DMS114 treated with DMSO at 0.1 percent for 48 hours (cell line): ENCODE data around the gene CYP26A1.

Source experiments
- DNase-seq: peaks from one replicate; lab custom pipeline; 2025; ENCODE audit not compliant: unreplicated experiment; lab: John Stamatoyannopoulos, UW

The CYP26A1 gene

DNA sequence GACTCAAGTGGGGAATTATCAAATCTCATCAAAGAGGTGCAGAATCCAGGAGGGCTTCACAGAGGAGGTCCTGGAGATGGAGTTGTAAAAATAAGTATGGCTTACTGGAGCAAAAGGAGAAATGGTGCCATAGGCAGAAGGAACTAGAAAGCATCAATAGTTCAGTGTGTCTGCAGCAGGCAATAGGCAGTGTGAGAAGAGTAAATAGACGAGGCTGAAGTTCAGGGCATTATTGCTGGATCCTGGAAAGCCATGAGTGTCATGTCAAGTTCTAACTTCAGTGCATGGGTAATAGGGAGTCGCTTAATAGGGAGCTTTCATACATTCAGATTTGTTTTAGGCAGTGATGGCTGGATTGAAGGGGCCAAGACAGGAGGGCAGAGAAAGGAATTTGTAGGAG lies 39.3 kb downstream of the CYP26A1 start:
- DNase-seq = no peak

DNA sequence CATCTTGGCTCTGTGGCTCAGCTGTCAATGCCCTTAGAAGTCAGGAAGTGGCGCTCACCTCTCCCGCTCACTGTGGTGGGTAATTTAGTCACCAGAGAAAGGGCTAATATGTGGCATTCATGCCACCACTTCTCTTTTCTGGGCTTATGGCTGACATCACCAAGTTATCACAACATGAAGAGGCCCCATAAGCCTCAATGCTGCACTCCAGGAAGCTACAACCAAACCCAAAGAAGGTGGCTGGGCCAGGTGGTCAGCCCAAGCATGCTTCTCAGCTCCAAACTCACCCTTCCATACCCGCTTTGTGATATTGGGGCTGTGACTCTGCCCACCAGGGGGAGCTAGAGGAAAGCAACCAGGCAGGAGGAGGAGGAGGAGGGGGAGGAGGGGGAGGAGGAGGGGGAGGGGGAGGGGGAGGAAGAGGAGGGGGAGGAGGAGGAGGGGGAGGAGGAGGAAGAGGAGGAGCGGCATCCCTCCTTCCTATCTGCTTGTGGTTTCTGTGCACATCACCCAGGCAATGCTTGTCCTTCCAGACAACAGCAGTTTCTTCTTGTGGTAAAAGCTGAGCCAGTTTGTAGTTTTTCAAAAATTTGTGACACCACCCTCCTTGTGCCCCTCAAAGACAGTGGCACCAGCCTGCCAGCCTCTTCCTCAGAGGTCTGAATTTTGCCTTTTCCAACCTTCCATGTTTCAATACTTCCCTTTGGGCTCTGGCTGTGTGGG lies 42.1 kb downstream of the CYP26A1 start:
- peak; percentile 8 for DNase-seq

DNA sequence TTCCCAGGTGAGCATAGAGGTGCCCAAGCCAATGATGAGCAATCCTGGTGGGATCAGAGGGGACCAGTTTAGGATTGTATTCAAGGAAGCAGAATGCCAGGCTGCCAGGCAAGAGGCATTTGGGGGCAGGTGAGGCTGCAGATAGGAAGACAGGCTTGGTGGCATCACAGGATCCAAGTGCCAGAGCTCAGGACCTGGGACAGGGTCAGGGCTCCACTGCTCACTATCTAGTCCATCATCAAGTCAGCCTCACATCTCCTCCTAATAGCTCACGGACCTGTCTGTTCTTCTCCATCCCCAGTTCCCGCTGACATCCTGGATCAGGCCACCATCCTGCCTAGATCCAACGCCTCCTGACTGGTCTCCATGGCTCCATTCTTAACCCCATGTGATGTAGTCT lies 47.6 kb downstream of the CYP26A1 start:
- DNase-seq = no peak

DNA sequence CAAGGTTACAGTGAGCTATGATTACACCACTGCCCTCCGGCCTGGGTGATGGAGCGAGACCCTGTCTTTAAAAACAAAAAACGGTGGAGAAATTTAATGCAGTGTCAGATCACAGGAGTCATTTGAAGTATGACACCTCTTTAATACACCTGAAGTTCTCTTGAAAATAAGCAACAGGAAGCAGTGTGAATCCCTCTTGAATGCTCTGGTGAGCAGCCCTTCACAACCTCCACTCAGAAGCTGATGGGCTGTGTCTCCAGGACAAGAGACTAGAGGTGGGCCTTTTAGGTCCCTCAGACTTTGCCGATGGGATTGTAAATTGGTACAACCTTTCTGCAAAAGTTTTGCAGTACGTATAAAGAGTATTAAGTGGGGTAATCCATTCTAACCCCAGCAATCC lies 50.1 kb downstream of the CYP26A1 start:
- no peak for DNase-seq

DNA sequence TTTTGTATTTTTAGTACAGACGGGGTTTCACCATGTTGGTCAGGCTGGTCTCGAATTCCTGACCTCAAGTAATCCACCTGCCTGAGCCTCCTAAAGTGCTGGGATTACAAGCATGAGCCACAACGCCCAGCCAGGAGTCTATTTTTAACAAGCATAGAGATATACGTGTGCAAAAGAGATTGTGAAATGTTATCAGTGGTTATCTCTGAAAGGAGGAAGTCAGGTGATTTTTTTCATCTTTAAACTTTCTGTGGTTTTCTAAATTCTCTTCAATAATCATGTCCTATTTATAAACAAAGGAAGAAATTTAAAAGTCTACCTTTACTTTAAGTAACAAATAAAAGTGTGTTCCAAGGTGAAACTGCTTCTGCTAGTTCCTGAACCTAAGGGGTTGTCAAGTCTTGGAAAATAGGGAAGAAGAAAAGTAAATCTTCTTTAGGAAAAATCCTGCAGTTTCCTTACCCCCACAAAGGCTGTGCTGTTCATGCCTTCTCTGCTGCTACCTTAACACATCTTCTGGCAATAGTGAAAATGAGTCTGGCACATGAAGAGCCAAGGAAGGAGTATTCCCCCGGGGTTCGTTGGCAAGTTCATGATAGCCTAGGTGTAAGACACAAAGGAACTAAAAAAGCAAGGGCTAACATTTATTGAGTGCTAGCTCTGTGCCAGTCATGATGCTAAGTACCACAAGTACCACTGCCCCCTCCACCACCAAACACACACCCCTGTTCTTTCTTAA lies 51.1 kb downstream of the CYP26A1 start:
- DNase-seq = no peak

DNA sequence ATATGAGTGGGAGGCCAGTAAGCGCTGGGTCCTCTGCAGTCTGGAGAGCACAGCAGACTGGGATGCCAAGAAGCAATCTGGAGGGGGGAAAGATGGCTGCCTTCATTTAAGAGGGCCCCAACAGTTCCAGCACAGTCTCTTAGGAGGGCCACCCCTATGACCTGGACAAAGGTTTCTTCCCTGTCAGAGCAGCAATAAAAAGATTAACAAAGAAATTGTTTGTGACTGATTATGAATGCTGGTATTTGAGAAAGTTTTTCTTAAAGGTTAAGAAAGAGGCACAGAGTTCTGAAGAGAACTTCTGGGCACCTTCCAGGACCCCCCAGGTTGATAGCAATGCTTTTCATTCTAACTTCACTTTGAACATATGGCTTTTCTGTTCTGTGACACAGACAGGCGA lies 52.3 kb downstream of the CYP26A1 start:
- no peak for DNase-seq

DNA sequence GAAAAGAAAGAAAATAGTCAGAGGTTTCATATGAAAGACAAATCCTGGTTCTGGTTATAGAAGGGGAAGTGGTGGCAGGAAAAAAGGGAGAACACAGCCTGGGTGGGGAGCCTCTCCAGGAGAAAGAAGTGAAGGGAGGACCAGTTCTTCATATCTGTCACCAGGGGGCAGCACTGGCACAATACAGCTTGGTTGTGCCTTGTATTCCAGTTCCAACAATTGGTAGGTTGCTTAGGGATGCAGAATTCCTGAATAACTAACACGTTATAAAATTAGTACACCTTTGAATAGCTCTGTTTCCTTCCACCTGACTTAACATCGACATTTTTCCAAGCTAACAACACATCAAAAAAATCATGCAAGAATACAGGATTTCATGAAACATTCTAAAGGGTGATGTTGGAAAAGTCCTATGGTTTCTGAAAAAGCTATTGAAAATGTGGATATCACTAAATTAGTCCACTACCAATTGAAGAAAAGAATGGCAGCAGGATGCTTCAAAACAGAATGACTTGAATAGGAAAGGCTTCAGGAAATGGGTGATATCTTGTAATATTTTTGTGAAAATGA lies 52.9 kb downstream of the CYP26A1 start:
- no peak for DNase-seq
